DND-41 (cell line): ENCODE results near the gene ADAM33.

Source experiments
- ATAC-seq: fragments of 200-7000 bp; cut with Tn5 transposase; 3 replicates; pipeline ENCODE4 v1.9.1; 2021; ENCODE audit warnings: low read depth; ENCODE audit not compliant: insufficient read depth
- DNase-seq: peaks from one replicate; pipeline ENCODE4 v3.0.0-alpha.2; 2020
- H2AFZ ChIP-seq: 2 replicates; pipeline ENCODE4 v1.6.0; 2012; ENCODE audit warnings: low read depth, low read length
- H3K27ac ChIP-seq: 2 replicates; pipeline ENCODE4 v1.5.1; 2012; ENCODE audit warnings: low read length, inconsistent platforms
- H3K27me3 ChIP-seq: fragments of 200-600 bp; sonication (generic); 2 replicates; pipeline ENCODE4 v1.6.0; 2012; ENCODE audit warnings: low read length, mild to moderate bottlenecking, inconsistent platforms; ENCODE audit not compliant: insufficient read depth, poor library complexity
- H3K36me3 ChIP-seq: 2 replicates; pipeline ENCODE4 v1.5.1; 2012; ENCODE audit warnings: low read length, inconsistent platforms; ENCODE audit not compliant: insufficient read depth
- H3K4me1 ChIP-seq: 2 replicates; pipeline ENCODE4 v1.5.1; 2012; ENCODE audit warnings: mild to moderate bottlenecking, low read length; ENCODE audit not compliant: insufficient read depth
- H3K4me2 ChIP-seq: 2 replicates; pipeline ENCODE4 v1.6.0; 2012; ENCODE audit warnings: mild to moderate bottlenecking, moderate library complexity, low read length, inconsistent platforms; ENCODE audit not compliant: insufficient read depth
- H3K4me3 ChIP-seq, 2 experiments: fragments of 200-600 bp in 1 of 2; shearing (Covaris generic) in 1 of 2; 2 replicates each; pipeline ENCODE4 v1.5.1; 2012 to 2016; ENCODE audit warnings: inconsistent platforms in 2 of 2, low read length in 2 of 2, mild to moderate bottlenecking in 2 of 2, low read depth in 1 of 2, moderate library complexity in 1 of 2
- H3K79me2 ChIP-seq: 2 replicates; pipeline ENCODE4 v1.6.0; 2012; ENCODE audit warnings: low read length, inconsistent platforms; ENCODE audit not compliant: insufficient read depth
- H3K9ac ChIP-seq: 2 replicates; pipeline ENCODE4 v1.6.0; 2012; ENCODE audit warnings: low read depth, mild to moderate bottlenecking, inconsistent platforms, low read length, moderate library complexity
- H3K9me3 ChIP-seq: 2 replicates; pipeline ENCODE4 v1.5.1; 2012; ENCODE audit warnings: low read length, moderate library complexity, mild to moderate bottlenecking, inconsistent platforms; ENCODE audit not compliant: insufficient read depth, severe bottlenecking
- H4K20me1 ChIP-seq: 2 replicates; pipeline ENCODE4 v1.6.0; 2012; ENCODE audit warnings: low read length; ENCODE audit not compliant: insufficient read depth
- EZH2 ChIP-seq: IDR thresholded peaks from 3 replicates; pipeline ENCODE4 v1.6.1; 2012; ENCODE audit warnings: borderline replicate concordance, low read depth, mild to moderate bottlenecking, moderate library complexity, low read length, inconsistent platforms; ENCODE audit not compliant: severe bottlenecking
- TF ChIP-seq, protein P1 (sequence below): IDR thresholded peaks from 2 replicates; pipeline ENCODE4 v1.5.1; 2012; ENCODE audit warnings: borderline replicate concordance, low read length, moderate library complexity, mild to moderate bottlenecking; ENCODE audit not compliant: poor library complexity, severe bottlenecking; ENCODE audit errors: extremely low read depth

Gene ADAM33

DNA sequence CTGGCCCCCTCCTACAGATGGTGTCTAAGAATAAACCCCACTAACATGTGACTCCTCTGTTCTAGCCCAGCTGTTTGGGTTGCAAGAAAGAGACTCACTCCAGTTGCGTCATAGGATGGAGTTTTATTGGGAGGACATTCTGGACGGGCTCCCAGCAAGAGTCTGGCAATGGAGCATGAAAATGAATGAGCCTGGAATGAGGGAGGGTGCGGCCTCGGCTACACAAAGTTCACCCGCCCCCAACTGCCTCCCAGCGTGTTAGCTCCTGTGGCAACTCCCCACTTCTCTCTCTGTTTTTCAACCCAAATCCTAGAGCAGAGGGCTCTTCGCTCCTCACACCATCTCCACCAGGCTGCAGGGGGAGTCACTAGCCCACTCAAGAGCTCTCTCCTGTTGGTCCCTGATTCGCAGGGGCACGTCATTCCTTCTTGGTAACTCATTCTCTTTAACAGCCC is 5.1 kb upstream of the ADAM33 start:
- no peak overlapping the region for H3K9ac ChIP-seq
- no peak for DNase-seq

DNA sequence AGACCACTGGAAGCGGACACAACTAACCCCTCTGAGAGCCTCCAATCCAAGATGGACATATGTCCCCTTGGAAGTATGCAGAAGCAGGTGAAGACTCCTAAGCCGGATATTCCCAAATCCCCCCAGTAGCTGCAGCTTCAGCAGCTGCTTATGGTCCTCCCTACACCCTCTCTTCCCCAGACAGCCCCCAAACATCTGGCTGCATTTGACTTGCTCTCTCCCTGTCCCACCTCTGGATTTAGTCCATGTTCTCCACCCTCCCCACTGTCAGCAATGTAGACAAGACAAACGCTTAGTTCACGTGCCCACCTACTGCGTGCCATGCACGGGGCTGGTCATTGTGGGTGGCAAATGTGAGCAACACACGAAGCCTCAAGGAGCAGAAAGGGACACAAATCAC is 4.6 kb upstream of the ADAM33 start:
- no peak overlapping the region for H2AFZ ChIP-seq
- TF ChIP-seq, protein P1, sequence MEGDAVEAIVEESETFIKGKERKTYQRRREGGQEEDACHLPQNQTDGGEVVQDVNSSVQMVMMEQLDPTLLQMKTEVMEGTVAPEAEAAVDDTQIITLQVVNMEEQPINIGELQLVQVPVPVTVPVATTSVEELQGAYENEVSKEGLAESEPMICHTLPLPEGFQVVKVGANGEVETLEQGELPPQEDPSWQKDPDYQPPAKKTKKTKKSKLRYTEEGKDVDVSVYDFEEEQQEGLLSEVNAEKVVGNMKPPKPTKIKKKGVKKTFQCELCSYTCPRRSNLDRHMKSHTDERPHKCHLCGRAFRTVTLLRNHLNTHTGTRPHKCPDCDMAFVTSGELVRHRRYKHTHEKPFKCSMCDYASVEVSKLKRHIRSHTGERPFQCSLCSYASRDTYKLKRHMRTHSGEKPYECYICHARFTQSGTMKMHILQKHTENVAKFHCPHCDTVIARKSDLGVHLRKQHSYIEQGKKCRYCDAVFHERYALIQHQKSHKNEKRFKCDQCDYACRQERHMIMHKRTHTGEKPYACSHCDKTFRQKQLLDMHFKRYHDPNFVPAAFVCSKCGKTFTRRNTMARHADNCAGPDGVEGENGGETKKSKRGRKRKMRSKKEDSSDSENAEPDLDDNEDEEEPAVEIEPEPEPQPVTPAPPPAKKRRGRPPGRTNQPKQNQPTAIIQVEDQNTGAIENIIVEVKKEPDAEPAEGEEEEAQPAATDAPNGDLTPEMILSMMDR, result no peak
- no peak for TF ChIP-seq EZH2
- H3K27me3 ChIP-seq, result no peaks in the 10 kb centered on the region
- no peaks in the 10 kb centered on the region for H3K4me1 ChIP-seq
- H3K4me3 ChIP-seq, result no peak overlapping the region
- no peaks in the 10 kb centered on the region for H3K79me2 ChIP-seq
- ATAC-seq (no peak), DNase-seq (no peak)
- no peaks in the 10 kb centered on the region for H4K20me1 ChIP-seq
- H3K36me3 ChIP-seq, result no peaks in the 10 kb centered on the region
- no peaks in the 10 kb centered on the region for H3K9me3 ChIP-seq
- no peak overlapping the region for H3K27ac ChIP-seq
- H3K9ac ChIP-seq, result no peak overlapping the region
- no peak overlapping the region for H3K4me2 ChIP-seq

More for the DNA sequence above, 5.1 kb upstream of the ADAM33 start:
- ATAC-seq, result no peak
- H3K9me3 ChIP-seq, result no peaks in the 10 kb centered on the region
- no peaks in the 10 kb centered on the region for H3K36me3 ChIP-seq
- TF ChIP-seq EZH2, result no peak
- TF ChIP-seq, protein P1, result no peak
- H3K79me2 ChIP-seq, result no peaks in the 10 kb centered on the region
- H3K4me3 ChIP-seq, result no peak overlapping the region
- H3K27ac ChIP-seq, result no peak overlapping the region
- H3K4me2 ChIP-seq, result no peak overlapping the region
- H2AFZ ChIP-seq, result no peak overlapping the region
- no peaks in the 10 kb centered on the region for H3K27me3 ChIP-seq
- H3K4me1 ChIP-seq, result no peaks in the 10 kb centered on the region
- H4K20me1 ChIP-seq, result no peaks in the 10 kb centered on the region; the same call in 1 of the 2 replicates

DNA sequence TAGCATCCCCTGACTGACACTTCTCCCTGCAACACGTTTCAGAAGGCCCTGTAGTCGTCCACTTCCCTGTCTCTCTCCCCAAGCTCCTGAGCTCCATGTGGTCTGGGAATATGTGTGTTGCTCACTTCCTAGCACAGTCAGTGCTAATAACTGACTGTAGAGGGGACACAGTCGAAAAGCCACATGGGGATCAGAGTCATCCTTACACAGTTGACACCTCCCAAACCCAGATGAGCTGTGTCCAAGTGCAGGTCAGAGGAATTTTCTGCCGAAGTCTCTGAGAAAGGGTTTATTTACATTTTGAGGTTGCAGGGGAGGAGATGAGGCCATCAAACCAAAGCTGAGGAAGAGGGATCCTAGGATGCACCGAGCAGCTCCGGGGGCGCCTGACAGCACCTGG is 3.5 kb upstream of the ADAM33 start:
- no peak overlapping the region for H2AFZ ChIP-seq
- TF ChIP-seq, protein P1, result no peak
- no peak for TF ChIP-seq EZH2

DNA sequence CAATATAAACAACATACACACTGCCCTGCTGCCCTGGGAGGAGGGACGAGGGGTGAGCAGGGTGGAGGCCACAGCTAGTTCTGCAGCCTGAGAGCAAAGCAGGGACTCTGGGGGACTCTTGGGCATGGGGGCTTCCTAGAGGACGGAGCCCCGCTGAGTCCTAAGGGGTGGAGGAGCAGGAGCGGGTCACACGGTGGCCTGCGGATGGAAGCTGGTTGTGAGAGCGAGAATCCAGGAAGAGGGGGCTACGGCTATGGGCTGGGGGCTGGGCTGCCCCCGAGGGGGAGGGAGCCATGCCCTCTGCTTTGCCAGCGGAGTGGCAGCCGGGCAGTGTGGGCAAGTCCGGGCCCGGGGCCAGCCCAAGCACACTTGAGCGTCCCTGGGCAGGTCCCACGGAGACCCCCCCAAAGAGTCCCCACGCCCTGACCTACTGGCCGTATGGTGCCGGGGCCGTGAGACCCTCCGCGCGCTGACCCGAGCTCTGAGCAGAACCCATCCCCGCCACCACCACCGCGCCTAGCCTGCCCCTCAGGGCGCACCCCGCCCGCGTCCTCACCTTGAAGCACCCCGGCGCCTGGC is 369 bp downstream of the ADAM33 start:
- Histone ChIP-seq H3K27me3 (peaks cover 8% of the 10 kb centered on the region), H3K4me3 (no peak overlapping the region), H3K79me2 (no peaks in the 10 kb centered on the region), H3K9me3 (no peaks in the 10 kb centered on the region), H3K36me3 (no peaks in the 10 kb centered on the region), H4K20me1 (no peaks in the 10 kb centered on the region), H2AFZ (no peak overlapping the region), H3K27ac (no peak overlapping the region), H3K4me1 (peaks cover 4% of the 10 kb centered on the region), H3K9ac (no peak overlapping the region), H3K4me2 (no peak overlapping the region)
- ATAC-seq, result no peak
- TF ChIP-seq EZH2, result no peak
- TF ChIP-seq, protein P1, result no peak
- no peak for DNase-seq

More for the DNA sequence above, 3.5 kb upstream of the ADAM33 start:
- Histone ChIP-seq H3K27ac (no peak overlapping the region), H3K4me2 (no peak overlapping the region), H4K20me1 (no peaks in the 10 kb centered on the region), H3K27me3 (no peaks in the 10 kb centered on the region), H3K79me2 (no peaks in the 10 kb centered on the region), H3K9ac (no peak overlapping the region), H3K4me1 (no peaks in the 10 kb centered on the region), H3K36me3 (no peaks in the 10 kb centered on the region), H3K9me3 (no peaks in the 10 kb centered on the region), H3K4me3 (no peak overlapping the region)
- ATAC-seq (no peak), DNase-seq (no peak)
